Effector CD8-positive, alpha-beta T cell (primary cell): ENCODE results near the gene RHOBTB3.

Source experiments
- DNase-seq: peaks from one replicate; lab custom pipeline; 2025; lab: John Stamatoyannopoulos, UW

RHOBTB3 gene

GRCh38 chr5:95841914-95842812, 111.0 kb downstream of the RHOBTB3 start:
- DNase-seq: no peak

GRCh38 chr5:95842854-95843544, 111.9 kb downstream of the RHOBTB3 start:
- peak; percentile 11 for DNase-seq

GRCh38 chr5:95843733-95844223, 112.6 kb downstream of the RHOBTB3 start:
- DNase-seq: no peak

- no peak for DNase-seq
Measured at GRCh38 chr5:95845391-95845790, 114.3 kb downstream of the RHOBTB3 start.
